NCI-H2171 (cell line): ENCODE data around the gene TLCD4.
"Not testable (repeated sequence)": the region's sequence is repeated elsewhere in the genome, so short reads cannot be mapped to it uniquely, and the experiment has no call there.

ENCODE experiments used
- DNase-seq: peaks from one replicate; lab custom pipeline; 2025; lab: John Stamatoyannopoulos, UW

Gene TLCD4

DNA sequence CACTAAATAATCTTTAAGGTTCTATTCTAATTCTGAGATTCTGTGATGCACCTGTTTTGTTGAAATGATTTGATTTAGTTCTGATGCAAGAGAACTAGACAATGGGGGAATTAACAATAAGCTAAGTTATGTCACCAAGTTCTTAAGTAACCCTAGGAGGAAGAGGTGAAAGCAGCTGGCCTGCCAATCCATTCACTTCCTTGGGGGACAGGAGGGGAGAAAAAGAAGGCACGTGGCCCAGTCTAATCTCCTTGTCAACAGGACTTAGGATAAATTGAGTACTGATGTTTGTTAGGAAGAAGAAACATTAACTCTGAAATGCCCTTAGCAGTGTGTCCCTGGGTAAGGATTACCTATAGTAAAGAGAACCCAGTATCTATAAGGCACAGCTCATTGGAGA is 36.9 kb downstream of the TLCD4 start:
- DNase-seq = no peak

DNA sequence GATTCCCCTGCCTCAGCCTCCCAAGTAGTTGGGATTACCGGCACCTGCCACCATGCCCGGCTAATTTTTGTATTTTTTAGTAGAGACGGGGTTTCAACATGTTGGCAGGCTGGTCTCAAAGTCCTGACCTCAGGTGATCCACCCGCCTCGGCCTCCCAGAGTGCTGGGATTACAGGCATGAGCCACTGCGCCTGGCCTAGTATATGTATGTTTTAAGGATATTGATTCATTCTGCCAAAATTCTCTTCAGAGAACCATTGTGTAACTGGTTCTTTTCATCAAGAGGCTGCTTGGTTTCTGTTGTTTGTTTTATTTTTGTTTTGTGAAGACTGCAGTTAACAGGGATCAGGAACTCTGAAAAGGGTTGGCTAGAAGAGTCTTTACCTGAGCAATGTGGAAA is 48.4 kb downstream of the TLCD4 start:
- DNase-seq = not testable (repeated sequence)
